ENCODE measurements around the gene VPS35L.

The VPS35L gene

DNA sequence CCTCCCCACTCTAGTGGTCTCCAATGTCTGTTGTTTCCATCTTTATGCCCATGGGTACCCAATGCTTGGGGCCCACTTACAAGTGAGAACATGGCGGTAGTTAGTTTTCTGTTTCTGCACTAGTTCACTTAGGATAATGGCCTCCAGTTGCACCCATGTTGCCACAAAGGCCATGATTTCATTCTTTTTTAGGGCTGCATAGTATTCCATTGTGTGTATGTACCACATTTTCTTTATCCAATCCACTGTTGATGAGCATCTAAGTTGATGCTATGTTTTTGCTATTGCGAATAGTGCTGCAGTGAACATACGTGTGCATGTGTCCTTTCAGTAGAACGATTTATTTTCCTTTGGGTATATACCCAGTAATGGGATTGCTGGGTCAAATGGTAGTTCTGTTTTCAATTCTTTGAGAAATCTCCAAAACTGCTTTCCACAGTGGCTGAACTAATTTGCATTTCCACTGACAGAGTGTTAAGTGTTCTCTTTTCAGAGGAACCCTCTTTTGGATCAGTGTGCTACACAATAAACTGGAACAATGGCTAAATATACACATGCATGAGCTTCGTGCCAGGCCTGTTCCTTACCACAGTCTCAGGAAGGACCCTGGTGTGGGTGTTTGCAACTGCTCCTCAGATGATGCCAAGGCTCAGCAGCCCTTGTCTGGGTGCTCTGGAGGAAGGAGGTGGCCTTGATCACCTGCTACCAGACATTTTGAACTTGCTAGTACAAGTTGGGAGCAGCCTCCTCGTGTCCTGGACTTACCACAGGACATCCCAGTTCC is 128.1 kb downstream of the VPS35L start:
- in situ Hi-C loops (cut with MboI; ENCODE audit: low sequenced_read_pairs): no loop called here

DNA sequence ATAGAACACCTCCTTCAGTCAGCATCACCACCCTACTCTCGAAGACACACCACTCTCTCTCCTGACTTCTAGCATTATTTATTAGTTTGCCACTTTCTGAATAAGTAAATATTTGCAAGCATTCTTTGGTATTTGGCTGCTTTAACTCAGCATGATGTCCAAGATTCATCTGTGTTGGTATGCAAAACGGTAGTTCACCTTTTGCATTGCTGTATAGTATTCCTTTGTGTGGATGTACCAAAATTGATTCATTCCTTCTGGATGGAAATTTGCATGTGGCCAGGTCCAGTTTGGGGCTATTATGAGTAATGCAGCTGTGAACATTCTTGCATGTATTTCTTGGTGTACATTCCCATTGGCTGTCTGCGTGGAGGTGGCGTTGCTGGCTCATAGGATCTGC is 129.7 kb downstream of the VPS35L start:
- in situ Hi-C loops (cut with MboI; ENCODE audit: low sequenced_read_pairs): no loop called here

GRCh38 chr16:19687279-19687678 is 131.8 kb downstream of the VPS35L start:
- in situ Hi-C loops (cut with MboI; ENCODE audit: low sequenced_read_pairs): no loop called here

GRCh38 chr16:19688396-19689024 is 133.0 kb downstream of the VPS35L start:
- in situ Hi-C loops (cut with MboI; ENCODE audit: low sequenced_read_pairs): no loop called here

DNA sequence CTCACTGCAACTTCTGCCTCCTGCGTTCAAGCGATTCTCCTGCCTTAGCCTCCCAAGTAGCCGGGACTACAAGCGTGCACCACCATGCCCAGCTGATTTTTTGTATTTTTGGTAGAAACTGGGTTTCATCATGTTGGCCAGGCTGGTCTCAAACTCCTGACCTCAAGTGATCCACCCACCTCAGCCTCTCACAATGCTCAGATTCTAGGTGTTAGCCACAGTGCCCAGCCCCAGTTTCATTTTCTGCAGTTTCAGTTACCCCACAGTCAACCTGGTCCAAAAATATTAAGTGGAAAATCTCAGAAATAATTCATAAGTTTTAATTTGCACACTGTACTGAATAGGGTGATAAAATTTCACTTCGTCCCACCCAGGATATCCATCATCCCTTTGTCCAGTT is 133.8 kb downstream of the VPS35L start:
- in situ Hi-C loops (cut with MboI; ENCODE audit: low sequenced_read_pairs): no loop called here

GRCh38 chr16:19690196-19690595 is 134.7 kb downstream of the VPS35L start:
- in situ Hi-C loops (cut with MboI; ENCODE audit: low sequenced_read_pairs): no loop called here

GRCh38 chr16:19691161-19691711 is 135.7 kb downstream of the VPS35L start:
- in situ Hi-C loops (cut with MboI; ENCODE audit: low sequenced_read_pairs): no loop called here

GRCh38 chr16:19694989-19695388 is 139.5 kb downstream of the VPS35L start:
- in situ Hi-C loops (cut with MboI; ENCODE audit: low sequenced_read_pairs): no loop called here

GRCh38 chr16:19696328-19696727 is 140.8 kb downstream of the VPS35L start:
- in situ Hi-C loops (cut with MboI; ENCODE audit: low sequenced_read_pairs): no loop called here

GRCh38 chr16:19696961-19697360 is 141.5 kb downstream of the VPS35L start:
- in situ Hi-C loops (cut with MboI; ENCODE audit: low sequenced_read_pairs): no loop called here

DNA sequence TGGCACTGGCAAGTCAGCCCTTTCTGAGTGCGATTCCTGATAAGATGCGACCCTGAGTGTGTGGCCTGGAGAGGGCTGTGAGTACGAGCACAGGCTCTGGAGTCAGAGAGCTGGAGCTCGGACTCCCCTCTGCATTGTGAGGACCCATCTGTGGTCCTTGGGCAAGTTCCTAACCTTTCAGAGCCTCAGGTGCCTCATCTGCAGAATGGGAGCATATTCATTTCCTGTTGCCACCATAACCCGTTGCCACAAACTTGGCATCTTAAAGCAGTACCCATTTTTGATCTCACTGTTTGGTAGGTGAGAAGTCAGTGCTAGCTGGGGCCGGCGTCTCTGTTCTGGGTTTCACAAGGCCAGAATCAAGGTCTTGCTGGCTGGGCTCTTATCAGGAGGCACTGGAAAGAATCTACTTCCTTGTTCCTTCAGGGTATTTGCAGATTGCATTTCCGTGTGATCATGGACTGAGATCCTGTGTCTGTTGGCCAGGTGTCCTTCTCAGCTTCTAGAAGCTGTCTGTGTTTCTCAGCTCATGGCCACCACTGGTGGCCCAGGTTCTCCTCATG is 142.3 kb downstream of the VPS35L start:
- in situ Hi-C loops (cut with MboI; ENCODE audit: low sequenced_read_pairs): no loop called here

DNA sequence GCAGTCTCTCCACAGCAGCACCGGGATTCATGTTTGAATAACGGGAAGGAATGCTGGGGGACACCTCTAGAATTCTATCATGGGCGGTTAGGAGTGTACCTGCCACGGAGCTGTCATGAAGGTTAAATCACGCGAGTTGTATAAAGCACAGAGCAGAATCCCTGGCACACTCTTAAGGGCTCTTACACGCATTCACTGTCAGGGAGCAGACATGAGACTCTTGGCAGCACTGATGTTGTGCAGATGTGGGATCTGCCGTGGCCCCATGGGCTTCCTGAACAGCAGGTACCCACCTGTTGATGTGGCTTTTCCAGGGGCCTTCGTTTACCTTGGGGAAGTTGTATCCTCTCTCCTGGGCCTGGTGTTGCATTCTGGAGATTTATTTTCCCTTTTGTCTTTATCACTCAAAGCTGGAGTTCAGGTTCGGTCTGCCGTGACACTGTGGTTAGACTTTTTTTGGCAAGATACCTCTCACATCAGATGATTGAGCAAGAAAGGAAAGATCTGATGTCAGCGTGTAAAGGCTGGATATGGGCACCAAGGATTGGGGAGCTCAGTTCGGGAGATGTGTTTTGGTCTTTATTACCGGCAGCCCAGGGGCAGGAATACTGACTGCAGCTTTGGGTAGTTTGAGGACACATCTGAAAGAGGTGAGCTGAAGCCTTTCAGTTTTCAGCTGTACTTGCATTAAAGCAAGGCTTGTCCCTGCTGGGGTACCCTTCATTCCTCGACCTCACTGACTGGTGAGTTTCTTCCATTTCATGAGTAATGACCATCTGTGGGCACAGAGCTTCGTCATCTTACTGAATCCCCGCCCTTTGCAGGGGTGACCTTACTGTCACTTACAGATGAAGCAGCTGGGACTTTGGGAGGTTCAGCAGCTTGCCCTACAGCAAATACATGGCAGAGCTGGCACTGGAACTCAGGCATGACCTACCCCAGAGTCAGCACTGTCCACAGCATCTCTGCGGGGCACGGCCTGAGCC is 143.3 kb downstream of the VPS35L start:
- in situ Hi-C loops (cut with MboI; ENCODE audit: low sequenced_read_pairs): no loop called here

DNA sequence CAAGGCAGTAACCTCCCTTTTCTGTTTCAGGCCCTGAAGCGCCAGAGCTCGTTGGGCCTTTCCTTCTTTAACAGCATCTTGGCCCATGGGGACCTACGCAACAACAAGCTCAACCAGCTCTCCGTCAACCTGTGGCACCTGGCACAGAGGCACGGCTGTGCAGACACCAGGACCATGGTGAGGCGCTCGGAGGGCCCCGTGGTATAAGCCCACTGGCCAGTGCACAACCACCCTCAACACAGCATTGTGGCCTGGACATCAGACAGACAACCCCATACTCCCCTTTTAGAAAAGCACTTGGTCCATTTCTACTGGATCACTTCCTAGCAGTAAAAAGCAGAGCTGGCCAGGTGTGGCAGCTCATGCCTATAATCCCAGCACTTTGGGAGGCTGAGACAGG is 144.0 kb downstream of the VPS35L start:
- in situ Hi-C loops (cut with MboI; ENCODE audit: low sequenced_read_pairs): no loop called here

GRCh38 chr16:19700319-19700781 is 144.8 kb downstream of the VPS35L start:
- in situ Hi-C loops (cut with MboI; ENCODE audit: low sequenced_read_pairs): no loop called here

DNA sequence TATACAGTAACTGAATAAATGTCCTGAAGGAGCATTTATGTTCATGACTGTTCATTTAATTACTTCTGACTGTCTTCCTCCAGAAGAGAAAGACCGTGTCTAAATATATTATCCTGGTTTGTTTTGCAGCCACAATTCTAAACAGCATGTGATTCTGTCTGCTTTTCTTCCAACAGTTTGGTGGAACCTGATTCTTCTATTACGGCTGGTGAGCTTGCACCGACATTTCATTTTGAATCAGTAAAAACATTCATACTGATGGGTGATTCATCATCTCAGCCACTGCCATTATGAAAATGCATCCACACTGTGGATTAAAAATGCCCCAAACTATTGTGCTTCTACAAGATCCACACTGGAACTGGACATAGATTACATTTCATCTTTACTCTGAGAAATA is 145.6 kb downstream of the VPS35L start:
- in situ Hi-C loops (cut with MboI; ENCODE audit: low sequenced_read_pairs): no loop called here

DNA sequence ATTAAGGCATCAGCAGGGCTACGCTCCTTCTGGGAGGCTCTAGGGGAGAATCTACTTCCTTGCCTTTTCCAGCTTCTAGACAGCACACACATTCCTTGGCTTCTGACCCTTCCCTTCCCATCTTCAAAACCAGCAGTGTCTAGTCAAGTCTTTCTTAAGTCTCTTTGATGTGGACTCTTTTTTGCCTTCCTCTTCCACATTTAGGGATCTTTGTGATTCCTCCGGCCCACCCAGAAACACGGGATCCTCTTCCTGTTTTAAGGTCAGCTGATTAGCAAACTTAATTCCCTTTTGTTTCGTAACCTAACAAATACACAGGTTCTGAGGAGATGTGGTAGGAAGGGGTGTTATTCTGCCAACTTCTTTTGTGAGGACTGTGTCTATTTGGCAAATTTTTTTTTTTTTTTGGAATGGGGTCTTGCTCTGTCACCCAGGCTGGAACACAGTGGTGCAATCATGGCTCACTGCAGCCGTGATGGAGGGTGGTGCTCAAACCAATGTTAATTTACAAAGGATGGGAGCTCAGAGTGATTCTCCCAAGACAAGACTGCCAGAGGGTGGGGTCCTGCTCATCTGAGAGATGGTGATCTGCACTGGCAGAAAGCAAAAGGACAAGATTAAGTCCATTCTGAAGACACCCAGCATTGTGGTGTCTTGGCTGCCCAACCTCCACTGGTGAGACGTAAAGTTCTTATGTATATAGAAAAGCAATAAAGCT is 147.8 kb downstream of the VPS35L start:
- in situ Hi-C loops (cut with MboI; ENCODE audit: low sequenced_read_pairs): no loop called here

GRCh38 chr16:19704321-19705145 is 149.0 kb downstream of the VPS35L start:
- in situ Hi-C loops (cut with MboI; ENCODE audit: low sequenced_read_pairs): no loop called here

DNA sequence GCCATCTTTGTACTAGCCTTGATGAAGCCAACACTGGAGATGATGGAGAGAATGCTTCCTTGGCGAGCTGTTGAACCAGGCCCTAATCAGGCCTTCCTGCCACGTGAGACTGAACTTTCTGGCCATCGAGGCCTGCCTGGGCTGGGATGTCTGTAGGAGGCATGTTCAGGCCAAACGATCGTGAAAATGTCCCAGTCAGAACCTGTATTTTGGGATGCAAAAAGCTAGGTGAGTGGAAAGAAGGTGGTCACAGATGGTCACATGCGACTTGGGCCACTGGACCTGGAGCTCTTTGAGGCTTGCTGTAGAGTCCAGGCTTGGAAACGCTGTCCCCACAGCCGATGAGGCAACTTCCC is 149.6 kb downstream of the VPS35L start:
- in situ Hi-C loops (cut with MboI; ENCODE audit: low sequenced_read_pairs): no loop called here

- in situ Hi-C loops (cut with MboI; ENCODE audit: low sequenced_read_pairs): no loop called here
Measured at GRCh38 chr16:19705843-19706242, 150.3 kb downstream of the VPS35L start.
